Activated CD4-positive, alpha-beta memory T cell treated with anti-CD3 and anti-CD28 coated beads, Interleukin-2, amount 10 ng/mL, durations not matched to agents 7 days and 5 days (primary cell): Measurements from ENCODE around the gene PLGRKT. TPM values are rescaled to one million over a fixed set of nuclear protein-coding genes. Genes with fewer than 3 reads are reported as not detected.
A peak's percentile ranks its signal among the peaks of the same experiment; 100 is the strongest.

Source experiments
- CTCF ChIA-PET: fragments of 350-600 bp; sonication (Branson Sonifier 250); formaldehyde crosslinking; loops from one replicate; lab custom pipeline; 2021; ENCODE audit warnings: antibody characterized with exemption, inconsistent platforms; lab: Charles Lee
- POLR2A ChIA-PET: fragments of 350-600 bp; sonication (Branson Sonifier 250); formaldehyde crosslinking; loops from one replicate; lab custom pipeline; 2021; ENCODE audit warnings: antibody characterized with exemption; lab: Charles Lee
- DNase-seq: peaks from one replicate; pipeline ENCODE4 v3.0.0-alpha.2; 2020
- H3K27ac Mint-ChIP-seq: one replicate; pipeline ENCODE4 v1.8.0; 2021; ENCODE audit warnings: mild to moderate bottlenecking, mixed read lengths
- H3K27me3 Mint-ChIP-seq: one replicate; pipeline ENCODE4 v1.8.0; 2021; ENCODE audit warnings: mixed read lengths
- H3K36me3 Mint-ChIP-seq: one replicate; pipeline ENCODE4 v1.8.0; 2021; ENCODE audit warnings: low read depth, mixed read lengths
- H3K4me1 Mint-ChIP-seq: one replicate; pipeline ENCODE4 v1.8.0; 2021; ENCODE audit warnings: mixed read lengths
- H3K4me3 Mint-ChIP-seq: one replicate; pipeline ENCODE4 v1.8.0; 2021; ENCODE audit warnings: mild to moderate bottlenecking, mixed read lengths
- H3K9me3 Mint-ChIP-seq: one replicate; pipeline ENCODE4 v1.8.0; 2021; ENCODE audit warnings: mixed read lengths
- total RNA-seq, 2 experiments: library from RNA; stranded (reverse); gene quantifications; one replicate each; pipeline ENCODE4 v1.2.3, GENCODE V29; 2021

PLGRKT gene
- total RNA-seq, 2 experiments from 2014 or later: 32.0 TPM

DNA sequence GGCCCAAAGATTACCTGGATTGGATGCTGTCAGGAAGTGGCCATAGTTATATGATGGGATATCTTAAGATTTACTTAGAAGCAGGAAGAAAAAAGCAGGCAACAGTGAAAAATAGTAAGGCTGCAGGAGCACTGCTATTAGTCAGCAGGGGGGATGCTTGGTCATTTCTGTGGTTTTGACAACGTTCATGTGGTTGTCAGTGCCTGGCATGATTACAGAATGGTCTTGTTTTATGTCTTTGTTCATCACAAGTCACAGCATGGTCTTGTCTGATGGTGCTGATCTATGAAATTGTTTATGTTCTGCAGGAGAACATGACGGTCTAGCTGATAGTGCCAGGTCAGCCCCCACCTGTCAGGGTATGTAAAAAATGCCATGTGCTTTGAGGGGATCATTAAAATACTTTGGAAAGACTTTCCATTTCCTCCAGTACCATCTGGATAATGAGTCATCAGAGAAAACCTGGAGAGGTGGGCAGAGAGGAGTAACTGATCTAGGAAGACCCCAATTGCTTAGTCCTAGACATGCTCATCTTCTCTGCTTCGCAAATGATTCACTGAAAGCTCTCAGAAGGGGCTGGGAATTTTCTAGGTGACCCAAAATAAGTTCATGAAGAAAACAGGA lies 48.5 kb downstream of the PLGRKT start:
- peaks cover 29% of the 10 kb centered on the region for H3K4me1 Mint-ChIP-seq
- no peak overlapping the region for H3K27ac Mint-ChIP-seq
- peaks cover 3% of the 10 kb centered on the region for H3K36me3 Mint-ChIP-seq
- H3K27me3 Mint-ChIP-seq: no peaks in the 10 kb centered on the region
- ChIA-PET POLR2A (no interaction called here), CTCF (no interaction called here)
- H3K9me3 Mint-ChIP-seq: no peaks in the 10 kb centered on the region
- no peak overlapping the region for H3K4me3 Mint-ChIP-seq
- peak; percentile 51 for DNase-seq

GRCh38 chr9:5388026-5388819 lies 49.5 kb downstream of the PLGRKT start:
- CTCF ChIA-PET: no interaction called here
- DNase-seq: no peak

DNA sequence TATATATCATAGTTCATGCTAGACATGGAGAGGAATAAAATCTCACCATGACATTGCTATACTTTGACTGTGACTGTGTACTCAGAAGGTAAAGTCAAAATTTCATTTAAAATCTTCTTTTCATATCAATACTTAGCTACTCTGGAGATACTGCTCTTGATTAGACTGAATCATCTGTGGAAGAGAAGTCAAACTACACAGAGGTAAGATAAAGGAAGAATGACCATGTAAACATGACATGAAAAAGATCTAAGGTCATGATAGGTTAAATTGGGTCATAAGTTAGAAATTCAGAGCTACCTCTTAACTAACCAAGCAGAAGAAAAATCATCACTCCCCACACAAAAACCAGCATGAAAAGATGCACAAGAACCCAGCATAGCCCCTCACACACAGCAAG lies 53.3 kb downstream of the PLGRKT start:
- no peaks in the 10 kb centered on the region for H3K9me3 Mint-ChIP-seq
- peaks cover 23% of the 10 kb centered on the region for H3K4me1 Mint-ChIP-seq
- no peak overlapping the region for H3K4me3 Mint-ChIP-seq
- H3K27ac Mint-ChIP-seq: no peak overlapping the region
- H3K36me3 Mint-ChIP-seq: peaks cover 7% of the 10 kb centered on the region
- DNase-seq: no peak
- ChIA-PET POLR2A (interaction anchor here (1.5 kb wide), 1 partner anchor 10 kb away, joined by 5 read pairs; no protein-coding TSS in a partner anchor), CTCF (interaction anchor here (0.6 kb wide), 1 partner anchor 54 kb away, joined by 3 read pairs; no protein-coding TSS in a partner anchor)
- no peaks in the 10 kb centered on the region for H3K27me3 Mint-ChIP-seq

More at GRCh38 chr9:5388026-5388819, 49.5 kb downstream of the PLGRKT start:
- POLR2A ChIA-PET: no interaction called here
- H3K27ac Mint-ChIP-seq: no peak overlapping the region
- H3K9me3 Mint-ChIP-seq: no peaks in the 10 kb centered on the region
- H3K4me3 Mint-ChIP-seq: no peak overlapping the region
- H3K27me3 Mint-ChIP-seq: no peaks in the 10 kb centered on the region
- H3K4me1 Mint-ChIP-seq: peaks cover 28% of the 10 kb centered on the region
- H3K36me3 Mint-ChIP-seq: no peaks in the 10 kb centered on the region

DNA sequence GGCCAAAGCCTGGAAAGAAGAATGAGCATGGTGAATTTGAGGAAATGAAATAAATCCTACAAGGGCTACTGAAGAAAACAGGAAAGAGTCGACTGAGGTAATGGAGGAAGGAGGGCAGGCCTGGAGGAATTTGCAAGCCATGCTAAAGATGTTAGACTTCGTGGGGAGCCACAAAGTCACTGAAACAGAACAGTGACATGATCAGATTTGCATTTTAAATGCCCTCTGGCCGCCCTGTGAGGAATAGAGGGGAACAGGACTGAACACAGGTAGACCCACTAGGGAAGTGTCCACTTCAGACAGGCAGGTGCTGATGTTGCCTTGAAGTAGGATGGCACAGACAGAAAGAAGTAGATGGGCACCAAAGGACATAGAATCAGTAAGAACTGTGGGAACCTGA lies 55.2 kb downstream of the PLGRKT start:
- Mint-ChIP-seq H3K36me3 (peaks cover 7% of the 10 kb centered on the region), H3K27ac (no peak overlapping the region), H3K4me1 (peaks cover 6% of the 10 kb centered on the region), H3K4me3 (no peak overlapping the region), H3K9me3 (no peaks in the 10 kb centered on the region), H3K27me3 (no peaks in the 10 kb centered on the region)
- ChIA-PET POLR2A (no interaction called here), CTCF (no interaction called here)
- no peak for DNase-seq

DNA sequence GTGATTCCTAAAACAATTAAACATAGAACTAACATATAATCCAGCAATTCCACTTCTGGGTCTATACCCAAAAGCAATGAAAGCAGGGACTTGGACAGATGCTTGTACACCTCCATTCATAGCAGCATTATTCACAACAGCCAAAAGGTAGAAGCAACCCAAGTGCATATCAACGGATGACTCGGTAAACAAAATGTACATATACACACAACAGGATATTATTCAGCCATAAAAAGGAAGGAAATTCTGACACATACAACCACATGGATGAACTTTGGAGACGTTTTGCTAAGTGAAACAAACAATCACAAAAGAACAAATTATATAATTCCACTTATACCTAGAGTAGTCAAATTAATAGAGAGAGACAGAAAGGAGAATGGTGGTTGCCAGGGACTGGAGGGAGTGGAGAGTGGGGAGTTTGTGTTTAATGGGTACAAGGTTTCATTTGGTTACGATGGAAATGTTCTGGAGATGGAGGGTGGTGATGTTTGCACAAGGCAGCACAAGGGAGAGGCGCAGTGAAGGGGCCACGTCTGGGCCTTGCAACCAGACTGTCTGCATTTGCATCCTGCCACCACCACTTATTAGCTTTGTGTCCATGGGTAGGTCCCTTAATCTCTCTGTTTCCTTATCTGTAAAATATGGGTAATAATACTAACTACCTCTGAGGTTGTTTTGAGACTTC lies 61.8 kb downstream of the PLGRKT start:
- ChIA-PET POLR2A (interaction anchor here (1.1 to 1.5 kb wide), 2 partner anchors 24 to 62 kb away, joined by 3 to 6 read pairs; partner anchors contain the start of gene PLGRKT), CTCF (interaction anchor here (0.6 kb wide), 1 partner anchor 262 kb away, joined by 4 read pairs; no protein-coding TSS in a partner anchor)
- Mint-ChIP-seq H3K4me1 (peaks cover 25% of the 10 kb centered on the region), H3K4me3 (no peak overlapping the region), H3K27me3 (no peaks in the 10 kb centered on the region), H3K9me3 (no peaks in the 10 kb centered on the region), H3K27ac (peak overlapping the region; percentile 26), H3K36me3 (peaks cover 7% of the 10 kb centered on the region)
- no peak for DNase-seq

- Mint-ChIP-seq H3K4me3 (no peak overlapping the region), H3K9me3 (no peaks in the 10 kb centered on the region), H3K27me3 (no peaks in the 10 kb centered on the region), H3K4me1 (peaks cover 25% of the 10 kb centered on the region), H3K36me3 (peaks cover 4% of the 10 kb centered on the region), H3K27ac (peak overlapping the region; percentile 26)
- CTCF ChIA-PET: no interaction called here
- no peak for DNase-seq
- POLR2A ChIA-PET: interaction anchor here (0.6 to 1.5 kb wide), 4 partner anchors 9 to 63 kb away, joined by 3 to 6 read pairs (median 4); partner anchors contain the start of gene PLGRKT
Observed at GRCh38 chr9:5375091-5375490, 62.6 kb downstream of the PLGRKT start.

DNA sequence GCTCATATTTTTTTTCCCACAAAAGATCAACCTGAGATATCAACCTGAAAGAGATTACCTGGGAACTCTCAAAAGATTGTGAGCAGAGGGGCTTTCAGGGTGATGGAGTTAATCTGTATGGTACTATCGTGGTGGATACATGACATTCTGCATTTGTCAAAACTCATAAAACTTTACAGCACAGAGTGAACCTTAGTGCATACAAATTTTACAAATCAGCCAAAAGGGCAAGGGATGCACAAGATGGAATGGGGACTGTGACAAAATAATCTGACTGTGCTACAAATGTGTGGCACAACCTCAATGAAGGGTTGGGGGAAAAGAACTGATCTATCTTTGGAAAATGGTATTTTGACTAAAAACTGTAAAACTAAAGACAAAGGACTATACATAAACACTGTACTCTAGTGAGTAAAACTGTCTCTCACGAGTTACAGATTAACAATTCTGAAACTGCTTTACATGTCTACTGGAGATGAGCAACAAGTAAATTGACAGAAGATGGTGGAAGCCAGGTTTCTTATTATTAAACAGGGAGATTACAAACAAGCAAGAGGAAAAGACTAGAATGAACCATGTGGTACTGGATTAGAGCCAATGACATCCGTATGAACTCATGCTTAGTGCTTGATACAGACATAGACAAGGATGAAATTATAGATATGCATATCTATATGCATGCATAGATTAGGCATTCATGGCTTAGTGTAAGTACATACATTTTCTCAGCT lies 73.3 kb downstream of the PLGRKT start:
- Mint-ChIP-seq H3K4me3 (no peak overlapping the region), H3K4me1 (peaks cover 17% of the 10 kb centered on the region), H3K9me3 (peaks cover 22% of the 10 kb centered on the region), H3K27me3 (no peaks in the 10 kb centered on the region), H3K27ac (peak overlapping the region; percentile 14), H3K36me3 (peaks cover 20% of the 10 kb centered on the region)
- ChIA-PET CTCF (no interaction called here), POLR2A (no interaction called here)
- no peak for DNase-seq

DNA sequence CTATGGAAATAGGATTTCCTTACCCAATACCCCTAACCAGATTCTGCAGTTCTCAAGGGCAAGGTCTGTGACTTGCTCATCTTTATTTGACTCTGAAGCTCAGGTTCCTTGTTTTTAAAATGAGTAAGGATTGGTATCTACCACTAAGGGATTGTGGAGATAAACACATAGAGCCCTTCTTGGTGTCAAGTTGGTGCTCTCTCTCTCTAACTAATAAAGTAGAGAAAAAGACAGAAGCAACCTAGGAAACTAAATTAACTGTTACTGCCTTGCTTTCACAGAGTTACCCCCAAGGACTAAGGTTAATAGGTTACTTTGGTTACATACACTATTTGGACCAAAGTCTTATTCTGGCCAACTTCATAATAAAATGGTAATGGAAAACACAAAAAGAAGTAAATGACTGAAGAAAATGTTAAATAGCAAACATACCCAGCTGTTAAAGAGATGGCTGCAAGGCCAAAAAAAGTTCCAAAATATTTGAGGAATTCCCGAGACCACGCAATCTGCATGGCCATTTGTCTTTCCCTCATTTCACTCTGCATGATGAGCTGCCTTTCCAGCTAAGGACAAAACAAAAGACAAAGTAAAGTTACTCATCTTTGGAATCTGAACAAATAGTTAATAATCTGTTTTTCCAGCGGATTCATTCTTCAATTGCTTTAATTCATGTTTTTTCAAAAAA lies 76.3 kb downstream of the PLGRKT start:
- ChIA-PET POLR2A (no interaction called here), CTCF (no interaction called here)
- Mint-ChIP-seq H3K4me3 (no peak overlapping the region), H3K27me3 (no peaks in the 10 kb centered on the region), H3K27ac (no peak overlapping the region), H3K36me3 (peaks cover 18% of the 10 kb centered on the region), H3K9me3 (peaks cover 10% of the 10 kb centered on the region), H3K4me1 (peaks cover 16% of the 10 kb centered on the region)
- no peak for DNase-seq

- CTCF ChIA-PET: interaction anchor here (1.0 kb wide), 1 partner anchor 20 kb away, joined by 3 read pairs; no protein-coding TSS in a partner anchor
- Mint-ChIP-seq H3K27ac (no peak overlapping the region), H3K9me3 (peaks cover 10% of the 10 kb centered on the region), H3K36me3 (peaks cover 18% of the 10 kb centered on the region), H3K27me3 (no peaks in the 10 kb centered on the region), H3K4me3 (no peak overlapping the region), H3K4me1 (peaks cover 14% of the 10 kb centered on the region)
- DNase-seq: no peak
- POLR2A ChIA-PET: no interaction called here
Observed at GRCh38 chr9:5360341-5360740, 77.4 kb downstream of the PLGRKT start.

DNA sequence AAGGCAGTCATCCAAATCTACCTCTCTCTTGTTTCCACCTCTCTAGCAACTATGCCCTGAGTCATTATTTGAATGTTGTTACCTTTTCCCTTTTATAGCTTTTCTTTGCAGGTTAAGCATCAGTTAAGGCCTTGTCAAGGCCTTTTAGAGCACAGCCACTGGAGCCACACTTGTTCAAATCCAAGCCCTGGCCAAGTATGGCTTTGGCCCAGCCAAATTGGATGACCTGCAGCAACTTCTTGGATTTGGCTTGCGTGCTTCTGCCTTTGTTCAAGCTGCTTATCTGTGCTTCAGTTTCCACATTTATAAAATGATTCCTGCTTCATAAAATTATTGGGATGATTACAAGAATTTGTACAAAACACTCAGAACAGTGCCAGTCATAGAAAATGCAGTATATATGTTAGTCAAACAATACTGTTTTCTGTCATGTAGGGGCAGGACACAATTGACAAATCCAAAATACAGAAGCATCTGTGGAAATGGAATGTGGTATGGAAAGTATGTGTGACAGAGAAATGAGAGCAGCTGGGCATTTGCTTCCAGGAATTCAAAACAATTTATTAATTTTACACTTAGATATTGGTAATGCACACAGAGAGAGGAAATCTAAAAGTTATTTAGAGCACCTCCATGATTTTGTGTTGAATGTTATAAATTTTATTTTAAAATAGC lies 80.2 kb downstream of the PLGRKT start:
- no peak overlapping the region for H3K4me3 Mint-ChIP-seq
- H3K36me3 Mint-ChIP-seq: peaks cover 27% of the 10 kb centered on the region
- DNase-seq: no peak
- peaks cover 11% of the 10 kb centered on the region for H3K9me3 Mint-ChIP-seq
- H3K4me1 Mint-ChIP-seq: peaks cover 18% of the 10 kb centered on the region
- CTCF ChIA-PET: interaction anchor here (0.9 kb wide), 1 partner anchor 243 kb away, joined by 3 read pairs; no protein-coding TSS in a partner anchor
- no peaks in the 10 kb centered on the region for H3K27me3 Mint-ChIP-seq
- POLR2A ChIA-PET: no interaction called here
- no peak overlapping the region for H3K27ac Mint-ChIP-seq

DNA sequence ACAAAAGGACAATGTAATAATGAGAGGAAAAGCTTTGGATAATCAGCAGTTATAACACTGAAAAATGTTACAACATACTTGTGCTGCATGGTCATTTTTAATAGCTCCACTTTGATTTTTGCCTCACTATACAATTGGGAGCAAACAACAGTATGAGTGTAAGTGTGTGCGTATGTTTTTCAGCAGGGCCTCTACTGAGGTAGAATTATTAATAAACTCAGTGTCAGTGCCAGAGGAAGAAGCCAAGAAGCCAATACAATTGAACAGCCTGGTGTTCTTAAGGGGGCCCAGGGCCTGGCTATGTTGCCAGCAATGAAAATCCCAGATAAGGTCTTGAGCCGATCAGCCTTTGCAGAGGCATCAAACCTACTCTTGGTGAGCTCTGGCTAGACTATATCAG lies 81.9 kb downstream of the PLGRKT start:
- peaks cover 11% of the 10 kb centered on the region for H3K9me3 Mint-ChIP-seq
- ChIA-PET CTCF (no interaction called here), POLR2A (no interaction called here)
- H3K27ac Mint-ChIP-seq: no peak overlapping the region
- DNase-seq: no peak
- no peaks in the 10 kb centered on the region for H3K27me3 Mint-ChIP-seq
- no peak overlapping the region for H3K4me3 Mint-ChIP-seq
- peaks cover 29% of the 10 kb centered on the region for H3K36me3 Mint-ChIP-seq
- H3K4me1 Mint-ChIP-seq: peaks cover 33% of the 10 kb centered on the region

DNA sequence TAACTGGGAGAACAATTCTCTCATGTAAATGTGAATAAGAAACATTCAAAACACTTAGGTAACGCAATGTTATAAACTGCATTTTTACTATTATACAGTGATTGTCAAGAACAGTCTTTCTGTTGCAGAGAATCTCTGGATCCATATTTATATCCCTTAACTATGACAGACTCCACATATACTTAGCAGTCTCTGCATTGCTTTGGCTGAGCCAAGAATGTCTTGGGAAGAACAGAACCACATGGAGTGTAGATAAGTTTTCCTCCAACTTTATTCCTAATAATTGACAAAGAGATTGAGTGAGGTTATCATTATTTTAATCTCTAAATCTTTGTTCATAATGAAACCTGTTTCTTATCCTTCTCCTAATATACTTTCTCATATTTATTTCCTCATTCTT lies 82.5 kb downstream of the PLGRKT start:
- Mint-ChIP-seq H3K4me3 (no peak overlapping the region), H3K27me3 (no peaks in the 10 kb centered on the region), H3K9me3 (peaks cover 13% of the 10 kb centered on the region), H3K27ac (no peak overlapping the region), H3K4me1 (peaks cover 33% of the 10 kb centered on the region), H3K36me3 (peaks cover 30% of the 10 kb centered on the region)
- no peak for DNase-seq
- CTCF ChIA-PET: no interaction called here
- POLR2A ChIA-PET: no interaction called here
